HG03521 (cell line): ENCODE results near the gene PAPPA.

Source experiments
- ATAC-seq: cut with Tn5 transposase; IDR thresholded peaks from one replicate; pipeline ENCODE4 v1.9.1; 2021; ENCODE audit warnings: mild to moderate bottlenecking, moderate library complexity; ENCODE audit not compliant: unreplicated experiment

Gene PAPPA

GRCh38 chr9:116223926-116224325 lies 70.3 kb downstream of the PAPPA start:
- ATAC-seq = no peak

GRCh38 chr9:116230051-116230632 lies 76.6 kb downstream of the PAPPA start:
- no peak for ATAC-seq

GRCh38 chr9:116232424-116233159 lies 79.0 kb downstream of the PAPPA start:
- no peak for ATAC-seq

- ATAC-seq = no peak
Measured at GRCh38 chr9:116233160-116233530, 79.6 kb downstream of the PAPPA start.

- no peak for ATAC-seq
Measured at GRCh38 chr9:116234081-116234480, 80.5 kb downstream of the PAPPA start.

GRCh38 chr9:116236979-116237378 lies 83.4 kb downstream of the PAPPA start:
- ATAC-seq = no peak

GRCh38 chr9:116237456-116237855 lies 83.9 kb downstream of the PAPPA start:
- ATAC-seq = no peak

GRCh38 chr9:116238225-116238624 lies 84.6 kb downstream of the PAPPA start:
- no peak for ATAC-seq

- no peak for ATAC-seq
Measured at GRCh38 chr9:116238776-116239340, 85.3 kb downstream of the PAPPA start.

- no peak for ATAC-seq
Measured at GRCh38 chr9:116243708-116244107, 90.1 kb downstream of the PAPPA start.

GRCh38 chr9:116247284-116247683 lies 93.7 kb downstream of the PAPPA start:
- ATAC-seq = no peak

GRCh38 chr9:116247791-116248374 lies 94.3 kb downstream of the PAPPA start:
- ATAC-seq = no peak

- no peak for ATAC-seq
Measured at GRCh38 chr9:116250891-116251290, 97.3 kb downstream of the PAPPA start.

- no peak for ATAC-seq
Measured at GRCh38 chr9:116251366-116251765, 97.8 kb downstream of the PAPPA start.

- no peak for ATAC-seq
Measured at GRCh38 chr9:116260531-116260930, 106.9 kb downstream of the PAPPA start.

GRCh38 chr9:116262448-116262847 lies 108.9 kb downstream of the PAPPA start:
- no peak for ATAC-seq

GRCh38 chr9:116264361-116264760 lies 110.8 kb downstream of the PAPPA start:
- no peak for ATAC-seq

- no peak for ATAC-seq
Measured at GRCh38 chr9:116267021-116267420, 113.4 kb downstream of the PAPPA start.

- ATAC-seq = no peak
Measured at GRCh38 chr9:116269250-116269649, 115.7 kb downstream of the PAPPA start.

- ATAC-seq = no peak
Measured at GRCh38 chr9:116270546-116270945, 117.0 kb downstream of the PAPPA start.

GRCh38 chr9:116271340-116271739 lies 117.7 kb downstream of the PAPPA start:
- no peak for ATAC-seq

- ATAC-seq = no peak
Measured at GRCh38 chr9:116271991-116272390, 118.4 kb downstream of the PAPPA start.
